BJ (cell line): Measurements from ENCODE around the gene PREP. TPM values are rescaled to one million over a fixed set of nuclear protein-coding genes. Genes with fewer than 3 reads are reported as not detected.

Source experiments
- CTCF ChIA-PET: fragments of 350-600 bp; formaldehyde crosslinking; extraction: SDS; loops from one replicate; lab custom pipeline; 2021; ENCODE audit warnings: antibody characterized with exemption, inconsistent platforms; lab: Yijun Ruan, JAX
- POLR2A ChIA-PET: fragments of 300-600 bp; sonication (Branson Sonifier 250); formaldehyde crosslinking; extraction: SDS; loops from one replicate; lab custom pipeline; 2021; ENCODE audit warnings: antibody characterized with exemption; lab: Charles Lee
- DNase-seq: peaks from one replicate; pipeline ENCODE4 v3.0.0-alpha.2; 2011; ENCODE audit warnings: low read depth
- H3K27me3 ChIP-seq: 2 replicates; pipeline ENCODE4 v1.6.0; 2011; ENCODE audit warnings: low read length; ENCODE audit not compliant: control insufficient read depth, insufficient read depth
- H3K36me3 ChIP-seq: 2 replicates; pipeline ENCODE4 v1.5.1; 2011; ENCODE audit warnings: low read length; ENCODE audit not compliant: control insufficient read depth, insufficient read depth
- H3K4me3 ChIP-seq: 2 replicates; pipeline ENCODE4 v1.5.1; 2011; ENCODE audit warnings: low read depth, mild to moderate bottlenecking, control low read depth, low read length
- polyA minus RNA-seq: library from RNA; depleted of rRNA, polyadenylated mRNA; stranded (reverse); fragments of >200 nt; gene quantifications from 2 replicates; pipeline ENCODE4 v1.2.3, GENCODE V29; 2011; rRNA and poly(A)+ RNA removed
- polyA plus RNA-seq: library from polyadenylated mRNA; depleted of rRNA; stranded (reverse); fragments of >200 nt; gene quantifications from 2 replicates; pipeline ENCODE4 v1.2.3, GENCODE V29; 2011; rRNA removed
- TF ChIP-seq, protein P1 (sequence below): IDR thresholded peaks from 2 replicates; pipeline ENCODE4 v1.5.1; 2011; ENCODE audit warnings: low read depth, mild to moderate bottlenecking, control low read depth, inconsistent platforms, low read length, moderate library complexity; ENCODE audit not compliant: insufficient read depth

Gene PREP
- 10.8 and 12.0 TPM in 2 replicates for polyA plus RNA-seq
- polyA minus RNA-seq, result 16.9 and 26.4 TPM in 2 replicates

DNA sequence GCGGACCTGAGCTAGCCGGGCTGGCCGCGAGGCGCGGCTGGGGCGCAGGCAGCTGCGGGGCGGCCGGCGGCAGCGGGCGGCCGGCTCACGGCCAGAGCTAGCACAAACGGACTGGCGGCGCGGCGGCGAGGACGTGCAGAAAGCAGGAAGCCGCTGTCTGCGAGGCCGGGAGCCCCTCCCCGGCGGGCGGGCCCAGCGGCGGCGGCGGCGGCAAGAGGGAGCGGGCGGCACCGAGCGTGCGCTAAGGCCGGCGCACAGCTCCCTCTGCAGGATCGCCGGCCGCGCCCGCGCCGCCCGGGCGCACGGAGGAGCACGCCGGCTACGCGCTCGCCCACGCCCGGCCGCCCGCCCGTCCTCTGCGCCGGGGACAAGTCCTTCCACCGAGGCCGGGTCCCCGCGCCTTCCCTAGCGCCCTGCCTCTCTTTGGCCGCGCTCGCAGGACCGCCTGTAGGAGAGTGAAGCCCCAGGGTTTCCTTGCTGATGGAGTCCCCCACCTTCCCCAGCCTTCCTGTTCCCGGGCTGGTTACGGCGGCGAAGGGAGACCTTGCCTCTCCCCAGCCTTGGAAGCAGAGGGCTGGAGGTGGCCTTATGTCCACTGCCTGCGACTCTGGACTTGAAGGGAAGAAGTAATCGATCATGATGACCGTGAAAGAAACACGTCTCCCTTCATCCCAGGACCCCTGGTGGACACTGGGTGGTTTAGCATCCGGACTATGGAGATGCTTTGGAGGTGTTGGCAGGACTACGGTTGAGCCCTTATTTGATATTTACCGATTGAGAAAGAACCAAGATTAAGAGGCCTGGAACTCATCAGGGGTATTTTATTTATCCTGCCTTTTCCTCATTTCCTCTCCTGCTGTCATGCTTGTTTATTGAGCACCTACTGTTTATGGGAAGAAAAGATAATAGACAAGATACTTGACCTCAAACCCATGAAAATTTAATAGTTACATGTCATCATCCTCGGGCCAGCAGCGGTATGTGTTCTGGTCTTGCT, at the start of gene PREP:
PREP (minus strand) TSS at position 144 of the 997 bp plus-strand sequence. CDS start 191 bp downstream, outside the sequence.
- TF ChIP-seq, protein P1, sequence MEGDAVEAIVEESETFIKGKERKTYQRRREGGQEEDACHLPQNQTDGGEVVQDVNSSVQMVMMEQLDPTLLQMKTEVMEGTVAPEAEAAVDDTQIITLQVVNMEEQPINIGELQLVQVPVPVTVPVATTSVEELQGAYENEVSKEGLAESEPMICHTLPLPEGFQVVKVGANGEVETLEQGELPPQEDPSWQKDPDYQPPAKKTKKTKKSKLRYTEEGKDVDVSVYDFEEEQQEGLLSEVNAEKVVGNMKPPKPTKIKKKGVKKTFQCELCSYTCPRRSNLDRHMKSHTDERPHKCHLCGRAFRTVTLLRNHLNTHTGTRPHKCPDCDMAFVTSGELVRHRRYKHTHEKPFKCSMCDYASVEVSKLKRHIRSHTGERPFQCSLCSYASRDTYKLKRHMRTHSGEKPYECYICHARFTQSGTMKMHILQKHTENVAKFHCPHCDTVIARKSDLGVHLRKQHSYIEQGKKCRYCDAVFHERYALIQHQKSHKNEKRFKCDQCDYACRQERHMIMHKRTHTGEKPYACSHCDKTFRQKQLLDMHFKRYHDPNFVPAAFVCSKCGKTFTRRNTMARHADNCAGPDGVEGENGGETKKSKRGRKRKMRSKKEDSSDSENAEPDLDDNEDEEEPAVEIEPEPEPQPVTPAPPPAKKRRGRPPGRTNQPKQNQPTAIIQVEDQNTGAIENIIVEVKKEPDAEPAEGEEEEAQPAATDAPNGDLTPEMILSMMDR, result peak; percentile 83
- Histone ChIP-seq H3K36me3 (no peaks in the 10 kb centered on the region), H3K4me3 (peak within 1 kb of the TSS; percentile 85), H3K27me3 (no peaks in the 10 kb centered on the region)
- ChIA-PET CTCF (interaction anchor here (0.6 to 2.7 kb wide), 27 partner anchors 11 to 336 kb away, joined by 3 to 24 read pairs (median 3); no protein-coding TSS in a partner anchor), POLR2A (interaction anchor here (0.6 kb wide), 1 partner anchor 10 kb away, joined by 3 read pairs; no protein-coding TSS in a partner anchor)
- DNase-seq, result no peak

DNA sequence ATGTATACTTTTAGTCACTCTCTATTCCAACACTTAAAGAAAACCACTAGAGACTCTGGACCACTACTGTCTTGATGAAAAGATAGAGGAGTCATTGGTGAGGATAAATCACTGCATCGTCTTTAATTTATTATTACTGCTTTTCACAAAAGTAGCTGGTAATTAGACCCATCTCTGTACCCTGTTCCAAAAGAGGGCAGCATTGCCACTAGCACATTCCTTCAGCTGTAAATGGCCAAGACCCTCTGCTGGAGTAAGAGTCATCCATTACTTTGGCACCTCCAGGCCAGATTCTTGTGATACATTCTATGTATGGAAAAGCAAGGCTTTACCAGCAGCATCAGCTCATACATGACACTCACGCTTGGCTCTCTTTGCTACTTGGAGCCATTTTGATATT, 49.5 kb upstream of the PREP start:
- no peak for DNase-seq
- ChIA-PET POLR2A (no interaction called here), CTCF (no interaction called here)
- TF ChIP-seq, protein P1, result no peak
- Histone ChIP-seq H3K4me3 (no peak overlapping the region), H3K36me3 (no peaks in the 10 kb centered on the region), H3K27me3 (no peaks in the 10 kb centered on the region)

DNA sequence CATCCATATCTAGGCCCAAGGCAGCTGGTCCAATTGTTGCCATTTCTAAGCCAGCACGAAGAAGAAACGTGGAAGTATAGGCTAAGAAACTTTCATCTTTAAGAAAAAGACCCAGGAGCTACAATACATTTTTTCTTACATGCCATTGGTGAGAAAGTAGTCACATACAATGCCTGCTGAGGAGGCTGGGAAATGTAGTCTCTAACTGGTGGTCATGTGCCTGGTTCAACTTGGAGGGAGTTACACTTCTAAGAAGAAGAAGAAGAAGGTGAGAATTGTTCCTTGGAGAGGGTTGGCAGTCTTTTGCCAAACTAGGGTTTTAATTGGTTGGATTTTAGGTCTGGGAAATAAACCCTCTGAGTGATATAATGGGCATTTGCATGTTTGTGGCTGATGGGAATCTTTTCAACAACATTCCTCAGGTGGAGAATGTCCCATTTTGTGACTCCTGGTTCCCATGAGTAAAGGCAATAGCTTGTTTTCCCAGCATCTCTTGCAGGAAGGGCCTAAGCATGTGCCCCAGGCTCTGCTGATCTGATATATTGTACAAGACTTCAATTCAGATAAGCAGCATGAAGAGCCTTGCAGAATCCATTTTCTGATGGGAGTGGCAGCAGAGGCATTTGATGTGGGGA, 47.0 kb upstream of the PREP start:
- H3K36me3 ChIP-seq, result no peaks in the 10 kb centered on the region
- ChIA-PET POLR2A (no interaction called here), CTCF (interaction anchor here (0.7 kb wide), 1 partner anchor 548 kb away, joined by 3 read pairs; no protein-coding TSS in a partner anchor)
- TF ChIP-seq, protein P1, result no peak
- H3K4me3 ChIP-seq, result no peak overlapping the region
- no peak for DNase-seq
- H3K27me3 ChIP-seq, result no peaks in the 10 kb centered on the region

DNA sequence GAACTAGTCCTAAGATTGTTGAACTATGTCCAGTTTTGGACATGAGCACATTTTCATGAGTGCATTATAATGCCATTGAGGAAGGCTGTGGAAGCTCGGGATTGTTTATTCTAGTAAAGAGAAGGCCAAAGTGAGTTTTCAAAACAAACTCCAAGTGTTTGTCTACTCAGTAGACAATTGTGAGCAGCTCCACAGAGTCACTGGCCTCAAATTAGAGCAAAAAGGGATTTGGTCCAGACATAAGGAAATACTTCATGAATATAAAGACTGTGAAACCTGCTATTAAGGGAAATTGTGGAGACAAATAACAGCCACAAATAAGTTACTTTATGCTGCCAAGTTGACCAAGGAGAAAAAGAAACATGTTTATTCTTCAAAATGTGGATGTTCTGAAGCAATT, 42.6 kb upstream of the PREP start:
- CTCF ChIA-PET, result interaction anchor here (0.7 to 1.1 kb wide), 3 partner anchors 10 to 13 kb away, joined by 3 read pairs; no protein-coding TSS in a partner anchor
- TF ChIP-seq, protein P1, result no peak
- POLR2A ChIA-PET, result no interaction called here

DNA sequence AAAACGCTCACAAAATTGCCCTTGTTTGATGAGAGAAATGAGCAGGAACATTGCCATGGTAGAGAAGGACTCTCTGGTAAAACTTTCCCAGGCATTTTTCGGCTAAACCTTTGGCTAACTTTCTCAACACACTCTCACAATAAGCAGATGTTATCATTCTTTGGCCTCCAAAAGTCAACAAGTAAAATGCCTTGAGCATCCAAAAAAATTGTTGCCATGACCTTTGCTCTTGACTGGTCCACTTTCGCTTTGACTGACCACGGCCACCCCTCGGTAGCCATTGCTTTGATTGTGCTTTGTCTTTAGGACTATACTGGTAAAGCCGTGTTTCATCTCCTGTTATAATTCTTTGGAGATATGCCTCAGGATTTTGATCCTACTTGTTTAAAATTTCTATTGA, 41.1 kb upstream of the PREP start:
- DNase-seq, result no peak
- no peak overlapping the region for H3K4me3 ChIP-seq
- no peaks in the 10 kb centered on the region for H3K27me3 ChIP-seq
- TF ChIP-seq, protein P1, result no peak
- ChIA-PET CTCF (no interaction called here), POLR2A (no interaction called here)
- no peaks in the 10 kb centered on the region for H3K36me3 ChIP-seq

More for the DNA sequence above, 42.6 kb upstream of the PREP start:
- Histone ChIP-seq H3K27me3 (no peaks in the 10 kb centered on the region), H3K4me3 (no peak overlapping the region), H3K36me3 (no peaks in the 10 kb centered on the region)
- DNase-seq, result no peak
